MM.1S (cell line): ENCODE data around the gene CSTPP1.

Source experiments
- DNase-seq: peaks from one replicate; pipeline ENCODE4 v3.0.0-alpha.2; 2015
- H2AFZ ChIP-seq: fragments of 300-600 bp; sonication (generic); 2 replicates; pipeline ENCODE4 v1.6.0; 2016; ENCODE audit warnings: antibody characterized with exemption, low read length
- H3F3A ChIP-seq: fragments of 300-600 bp; sonication (generic); 2 replicates; pipeline ENCODE4 v1.6.1; 2016; ENCODE audit warnings: mild to moderate bottlenecking, antibody characterized with exemption, low read length, moderate library complexity, mixed read lengths; ENCODE audit not compliant: insufficient read depth
- H3K27ac ChIP-seq: fragments of 300-600 bp; sonication (generic); 2 replicates; pipeline ENCODE4 v1.5.1; 2016; ENCODE audit warnings: mild to moderate bottlenecking, low read length
- H3K27me3 ChIP-seq: fragments of 300-600 bp; sonication (generic); replicated peaks from 2 replicates; pipeline ENCODE4 v1.6.0; 2016; ENCODE audit warnings: low read length; ENCODE audit not compliant: insufficient read depth
- H3K36me3 ChIP-seq: fragments of 300-600 bp; sonication (generic); replicated peaks from 2 replicates; pipeline ENCODE4 v1.6.1; 2016; ENCODE audit warnings: mild to moderate bottlenecking, low read length, mixed read lengths; ENCODE audit not compliant: insufficient read depth
- H3K4me1 ChIP-seq: fragments of 300-600 bp; sonication (generic); 2 replicates; pipeline ENCODE4 v1.6.1; 2016; ENCODE audit warnings: low read length, mixed read lengths
- H3K4me2 ChIP-seq: fragments of 300-600 bp; sonication (generic); 2 replicates; pipeline ENCODE4 v1.6.0; 2016; ENCODE audit warnings: low read depth, low read length
- H3K4me3 ChIP-seq: fragments of 300-600 bp; sonication (generic); 2 replicates; pipeline ENCODE4 v1.5.1; 2016; ENCODE audit warnings: low read length, mixed read lengths
- H3K79me2 ChIP-seq: fragments of 300-600 bp; sonication (generic); 2 replicates; pipeline ENCODE4 v1.6.1; 2016; ENCODE audit warnings: mixed run types, low read length, mixed read lengths
- H3K9ac ChIP-seq: fragments of 300-600 bp; sonication (generic); 2 replicates; pipeline ENCODE4 v1.6.1; 2016; ENCODE audit warnings: low read length, mixed read lengths
- H3K9me2 ChIP-seq: fragments of 300-600 bp; sonication (generic); replicated peaks from 2 replicates; pipeline ENCODE4 v1.6.1; 2016; ENCODE audit warnings: mild to moderate bottlenecking, low read length, mixed read lengths; ENCODE audit not compliant: insufficient read depth
- H3K9me3 ChIP-seq: fragments of 300-600 bp; sonication (generic); replicated peaks from 2 replicates; pipeline ENCODE4 v1.6.1; 2016; ENCODE audit warnings: mild to moderate bottlenecking, low read length, mixed read lengths; ENCODE audit not compliant: insufficient read depth
- H4K20me1 ChIP-seq: fragments of 300-600 bp; sonication (generic); 2 replicates; pipeline ENCODE4 v1.6.1; 2016; ENCODE audit warnings: mild to moderate bottlenecking, low read length, moderate library complexity, mixed read lengths; ENCODE audit not compliant: insufficient read depth
- EZH2 ChIP-seq: fragments of 300-600 bp; sonication (generic); optimal IDR thresholded peaks from 2 replicates; pipeline ENCODE3; 2017; ENCODE audit warnings: low read depth, mild to moderate bottlenecking, antibody characterized with exemption, low read length, mixed read lengths
- EZH2phosphoT487 ChIP-seq: fragments of 300-600 bp; sonication (generic); IDR thresholded peaks from 2 replicates; pipeline ENCODE4 v1.6.1; 2018; ENCODE audit warnings: antibody characterized with exemption, low read length
- TF ChIP-seq, protein P1 (sequence below): fragments of 300-600 bp; sonication (generic); IDR thresholded peaks from 2 replicates; pipeline ENCODE4 v1.5.1; 2016; ENCODE audit warnings: antibody characterized with exemption, low read length, mixed read lengths

CSTPP1 gene

DNA sequence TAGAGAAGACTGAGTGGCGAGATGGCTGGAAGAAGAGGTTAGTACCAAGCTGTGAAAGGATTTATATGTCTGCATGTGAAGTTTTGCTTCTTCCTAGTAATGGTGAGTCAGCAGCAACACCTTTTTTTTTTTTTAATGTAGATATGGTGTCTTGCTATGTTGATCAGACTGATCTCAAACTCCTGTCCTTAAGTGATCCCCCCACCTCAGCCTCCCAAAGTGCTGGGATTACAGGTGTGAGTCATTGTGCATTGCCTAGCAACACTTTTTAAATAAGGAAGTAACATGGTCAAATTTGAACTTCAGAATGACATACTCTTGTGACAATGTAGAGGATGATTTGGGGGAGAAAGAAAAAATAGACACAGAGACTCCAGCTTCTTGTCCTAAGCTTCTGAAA lies 6.5 kb upstream of the CSTPP1 start:
- Histone ChIP-seq H3K79me2 (no peaks in the 10 kb centered on the region), H3K4me2 (no peak overlapping the region)

DNA sequence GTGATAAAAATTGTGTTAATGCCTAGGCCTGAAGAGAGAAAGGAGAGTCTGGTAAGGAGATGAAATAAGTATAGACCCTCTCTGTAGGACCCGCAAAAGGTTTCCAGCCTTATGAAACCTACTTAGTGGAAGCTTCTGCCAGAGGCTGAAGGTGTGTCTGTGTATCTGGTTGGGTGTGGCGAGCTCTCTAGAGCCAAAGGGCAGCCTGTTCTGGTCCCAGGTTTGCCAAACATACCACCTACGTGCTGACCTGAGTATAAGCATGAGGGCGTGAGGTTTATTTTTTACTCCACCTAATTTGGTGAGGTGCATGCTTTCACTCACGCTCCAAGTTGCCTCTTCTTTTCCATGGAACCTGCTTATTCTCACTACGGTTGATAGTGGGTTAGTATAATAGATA lies 5.6 kb downstream of the CSTPP1 start:
- H3K4me2 ChIP-seq: no peak overlapping the region
- H3K36me3 ChIP-seq: no peaks in the 10 kb centered on the region
- no peaks in the 10 kb centered on the region for H3K27me3 ChIP-seq
- no peak overlapping the region for H3K4me3 ChIP-seq
- H2AFZ ChIP-seq: no peak overlapping the region
- no peak for TF ChIP-seq EZH2
- no peak for TF ChIP-seq EZH2phosphoT487
- TF ChIP-seq, protein P1, sequence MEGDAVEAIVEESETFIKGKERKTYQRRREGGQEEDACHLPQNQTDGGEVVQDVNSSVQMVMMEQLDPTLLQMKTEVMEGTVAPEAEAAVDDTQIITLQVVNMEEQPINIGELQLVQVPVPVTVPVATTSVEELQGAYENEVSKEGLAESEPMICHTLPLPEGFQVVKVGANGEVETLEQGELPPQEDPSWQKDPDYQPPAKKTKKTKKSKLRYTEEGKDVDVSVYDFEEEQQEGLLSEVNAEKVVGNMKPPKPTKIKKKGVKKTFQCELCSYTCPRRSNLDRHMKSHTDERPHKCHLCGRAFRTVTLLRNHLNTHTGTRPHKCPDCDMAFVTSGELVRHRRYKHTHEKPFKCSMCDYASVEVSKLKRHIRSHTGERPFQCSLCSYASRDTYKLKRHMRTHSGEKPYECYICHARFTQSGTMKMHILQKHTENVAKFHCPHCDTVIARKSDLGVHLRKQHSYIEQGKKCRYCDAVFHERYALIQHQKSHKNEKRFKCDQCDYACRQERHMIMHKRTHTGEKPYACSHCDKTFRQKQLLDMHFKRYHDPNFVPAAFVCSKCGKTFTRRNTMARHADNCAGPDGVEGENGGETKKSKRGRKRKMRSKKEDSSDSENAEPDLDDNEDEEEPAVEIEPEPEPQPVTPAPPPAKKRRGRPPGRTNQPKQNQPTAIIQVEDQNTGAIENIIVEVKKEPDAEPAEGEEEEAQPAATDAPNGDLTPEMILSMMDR: no peak
- H3K79me2 ChIP-seq: peaks cover 3% of the 10 kb centered on the region; the same call in 1 of the 2 replicates
- no peaks in the 10 kb centered on the region for H3F3A ChIP-seq
- no peak overlapping the region for H3K27ac ChIP-seq
- H4K20me1 ChIP-seq: no peaks in the 10 kb centered on the region
- H3K9ac ChIP-seq: no peak overlapping the region
- H3K9me2 ChIP-seq: no peaks in the 10 kb centered on the region
- no peak for DNase-seq
- H3K4me1 ChIP-seq: 0 out of 2 replicates have a peak, but pooled peaks cover 2% of the 10 kb centered on the region
- H3K9me3 ChIP-seq: no peaks in the 10 kb centered on the region

More for the DNA sequence above, 6.5 kb upstream of the CSTPP1 start:
- Histone ChIP-seq H3K36me3 (no peaks in the 10 kb centered on the region), H2AFZ (no peak overlapping the region), H3K27ac (no peak overlapping the region), H3F3A (no peaks in the 10 kb centered on the region), H3K4me3 (no peak overlapping the region), H4K20me1 (no peaks in the 10 kb centered on the region), H3K9ac (no peak overlapping the region), H3K9me3 (no peaks in the 10 kb centered on the region), H3K4me1 (no peaks in the 10 kb centered on the region), H3K27me3 (no peaks in the 10 kb centered on the region), H3K9me2 (no peaks in the 10 kb centered on the region)
- DNase-seq: no peak
- TF ChIP-seq, protein P1: no peak
- no peak for TF ChIP-seq EZH2phosphoT487

DNA sequence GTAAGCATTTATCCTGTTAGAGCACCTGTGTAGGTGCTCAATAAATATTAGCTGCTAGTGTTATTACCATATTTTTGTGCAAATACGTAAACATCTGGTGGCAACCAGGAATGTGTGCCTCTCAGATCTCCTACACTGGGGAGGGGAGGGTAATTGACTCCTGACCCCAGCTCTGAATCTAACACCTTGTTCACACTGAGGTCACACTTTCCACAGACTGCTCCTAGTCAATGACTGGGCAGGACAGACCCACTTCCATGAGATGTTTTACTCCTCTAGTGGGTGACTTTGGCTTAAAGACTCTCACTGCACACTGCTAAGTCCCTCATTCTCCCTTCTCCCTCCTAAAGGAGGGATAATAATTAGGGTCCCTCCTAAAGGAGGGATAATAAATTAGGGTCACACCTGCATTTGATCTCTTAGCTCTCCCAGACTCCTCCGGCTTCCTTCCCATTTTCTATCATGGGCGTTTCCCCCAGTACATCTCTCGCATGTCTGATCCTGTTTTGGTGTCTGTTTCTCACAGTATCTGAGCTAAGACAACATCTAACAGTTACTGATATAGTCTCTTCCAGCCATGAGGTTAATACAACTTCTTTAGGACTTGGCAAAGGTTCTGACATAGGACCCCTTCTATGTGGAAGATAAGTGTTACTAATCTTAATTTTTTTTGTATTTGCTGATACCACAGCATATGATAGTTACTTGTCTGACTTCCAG lies 8.0 kb downstream of the CSTPP1 start:
- Histone ChIP-seq H4K20me1 (no peaks in the 10 kb centered on the region), H3K27me3 (no peaks in the 10 kb centered on the region), H3K4me2 (no peak overlapping the region), H3K9me3 (no peaks in the 10 kb centered on the region), H3K79me2 (no peaks in the 10 kb centered on the region), H3K4me3 (no peak overlapping the region), H3K9me2 (no peaks in the 10 kb centered on the region), H3F3A (no peaks in the 10 kb centered on the region), H3K4me1 (no peaks in the 10 kb centered on the region), H2AFZ (no peak overlapping the region), H3K9ac (no peak overlapping the region), H3K27ac (no peak overlapping the region), H3K36me3 (no peaks in the 10 kb centered on the region)
- no peak for DNase-seq
- TF ChIP-seq EZH2phosphoT487: no peak
- TF ChIP-seq, protein P1: no peak
- TF ChIP-seq EZH2: no peak
